Body of pancreas (tissue), 4 donors: Measurements from ENCODE around the gene EHMT1.

Source experiments
- POLR2A ChIP-seq, 3 donors: fragments of 450-650 bp; IDR thresholded peaks; one replicate each; pipeline ENCODE4 v1.6.1; 2016; ENCODE audit warnings: antibody characterized with exemption in 3 of 3, mild to moderate bottlenecking in 2 of 3
- TF ChIP-seq, protein P1 (sequence below), 7 experiments: fragments of 450-650 bp in 4 of 7; fragments of 200-600 bp in 3 of 7; sonication (generic) in 3 of 7; IDR thresholded peaks; one replicate each; pipeline ENCODE4 v1.5.1; 2016 to 2019; ENCODE audit warnings: antibody characterized with exemption in 7 of 7

DNA sequence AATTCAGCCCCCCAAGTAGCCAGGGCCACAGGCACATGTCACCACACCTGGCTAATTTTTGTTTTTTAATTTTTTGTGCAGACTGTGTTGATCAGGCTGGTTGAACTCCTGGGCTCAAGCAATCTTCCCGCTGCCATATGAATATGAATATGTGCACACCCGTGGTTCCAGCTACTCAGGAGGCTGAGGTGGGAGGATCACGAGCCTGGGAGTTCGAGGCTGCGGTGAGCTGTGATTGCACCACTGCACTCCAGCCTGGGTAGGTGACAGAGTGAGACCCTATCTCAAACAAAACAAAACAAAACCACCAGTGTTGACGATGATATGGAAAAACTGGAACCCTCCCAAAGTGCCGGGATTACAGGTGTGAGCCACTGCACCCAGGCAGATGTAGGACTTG, 32.0 kb downstream of the EHMT1 start:
- TF ChIP-seq, protein P1, sequence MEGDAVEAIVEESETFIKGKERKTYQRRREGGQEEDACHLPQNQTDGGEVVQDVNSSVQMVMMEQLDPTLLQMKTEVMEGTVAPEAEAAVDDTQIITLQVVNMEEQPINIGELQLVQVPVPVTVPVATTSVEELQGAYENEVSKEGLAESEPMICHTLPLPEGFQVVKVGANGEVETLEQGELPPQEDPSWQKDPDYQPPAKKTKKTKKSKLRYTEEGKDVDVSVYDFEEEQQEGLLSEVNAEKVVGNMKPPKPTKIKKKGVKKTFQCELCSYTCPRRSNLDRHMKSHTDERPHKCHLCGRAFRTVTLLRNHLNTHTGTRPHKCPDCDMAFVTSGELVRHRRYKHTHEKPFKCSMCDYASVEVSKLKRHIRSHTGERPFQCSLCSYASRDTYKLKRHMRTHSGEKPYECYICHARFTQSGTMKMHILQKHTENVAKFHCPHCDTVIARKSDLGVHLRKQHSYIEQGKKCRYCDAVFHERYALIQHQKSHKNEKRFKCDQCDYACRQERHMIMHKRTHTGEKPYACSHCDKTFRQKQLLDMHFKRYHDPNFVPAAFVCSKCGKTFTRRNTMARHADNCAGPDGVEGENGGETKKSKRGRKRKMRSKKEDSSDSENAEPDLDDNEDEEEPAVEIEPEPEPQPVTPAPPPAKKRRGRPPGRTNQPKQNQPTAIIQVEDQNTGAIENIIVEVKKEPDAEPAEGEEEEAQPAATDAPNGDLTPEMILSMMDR (IDR thresholded peaks at IDR 0.05) = no peak
- TF ChIP-seq POLR2A (IDR thresholded peaks at IDR 0.05) = no peak
